DLD1 (cell line): ENCODE measurements around the gene SMPD4.
"Not testable (repeated sequence)": the region's sequence is repeated elsewhere in the genome, so short reads cannot be mapped to it uniquely, and the experiment has no call there.

ENCODE experiments used
- in situ Hi-C: cut with HindIII; loops from 2 replicates; pipeline ENCODE4 v1.10.0; 2017; ENCODE audit warnings: low sequenced_read_pairs

SMPD4 gene, protein sequence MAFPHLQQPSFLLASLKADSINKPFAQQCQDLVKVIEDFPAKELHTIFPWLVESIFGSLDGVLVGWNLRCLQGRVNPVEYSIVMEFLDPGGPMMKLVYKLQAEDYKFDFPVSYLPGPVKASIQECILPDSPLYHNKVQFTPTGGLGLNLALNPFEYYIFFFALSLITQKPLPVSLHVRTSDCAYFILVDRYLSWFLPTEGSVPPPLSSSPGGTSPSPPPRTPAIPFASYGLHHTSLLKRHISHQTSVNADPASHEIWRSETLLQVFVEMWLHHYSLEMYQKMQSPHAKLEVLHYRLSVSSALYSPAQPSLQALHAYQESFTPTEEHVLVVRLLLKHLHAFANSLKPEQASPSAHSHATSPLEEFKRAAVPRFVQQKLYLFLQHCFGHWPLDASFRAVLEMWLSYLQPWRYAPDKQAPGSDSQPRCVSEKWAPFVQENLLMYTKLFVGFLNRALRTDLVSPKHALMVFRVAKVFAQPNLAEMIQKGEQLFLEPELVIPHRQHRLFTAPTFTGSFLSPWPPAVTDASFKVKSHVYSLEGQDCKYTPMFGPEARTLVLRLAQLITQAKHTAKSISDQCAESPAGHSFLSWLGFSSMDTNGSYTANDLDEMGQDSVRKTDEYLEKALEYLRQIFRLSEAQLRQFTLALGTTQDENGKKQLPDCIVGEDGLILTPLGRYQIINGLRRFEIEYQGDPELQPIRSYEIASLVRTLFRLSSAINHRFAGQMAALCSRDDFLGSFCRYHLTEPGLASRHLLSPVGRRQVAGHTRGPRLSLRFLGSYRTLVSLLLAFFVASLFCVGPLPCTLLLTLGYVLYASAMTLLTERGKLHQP

DNA sequence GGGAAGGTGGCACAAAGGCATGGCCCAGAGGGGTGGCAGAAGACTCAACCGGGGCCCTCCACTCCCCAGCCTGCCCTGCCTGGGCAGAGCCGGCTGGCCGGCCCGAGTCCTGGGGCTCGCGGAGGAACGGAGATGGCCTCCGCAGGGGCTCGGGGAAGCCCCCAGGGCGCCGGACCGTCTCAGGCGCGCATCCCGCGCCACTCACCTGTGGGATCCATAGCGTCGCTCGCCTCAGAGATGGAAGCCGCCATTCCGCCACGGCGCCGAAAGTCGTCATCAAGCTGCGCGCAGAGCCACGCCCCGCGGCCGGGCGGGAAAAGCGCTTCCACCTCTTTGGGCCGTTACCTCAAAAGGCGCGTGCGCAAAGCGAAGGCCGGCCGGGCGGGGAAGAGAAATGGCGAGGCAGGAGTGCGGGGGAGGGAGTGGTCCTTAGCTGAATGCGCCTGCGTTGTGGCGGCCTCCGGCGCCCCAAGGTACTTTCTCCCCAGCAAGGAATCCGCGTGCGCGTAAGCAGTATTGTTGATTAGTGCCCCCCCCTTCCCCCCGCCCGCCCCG, at the start of gene SMPD4:
Gene SMPD4, minus strand, starts transcription at position 278 of the 555 bp plus-strand sequence. CDS start 5,010 bp downstream, outside the sequence.
- in situ Hi-C loops: no loop called here

DNA sequence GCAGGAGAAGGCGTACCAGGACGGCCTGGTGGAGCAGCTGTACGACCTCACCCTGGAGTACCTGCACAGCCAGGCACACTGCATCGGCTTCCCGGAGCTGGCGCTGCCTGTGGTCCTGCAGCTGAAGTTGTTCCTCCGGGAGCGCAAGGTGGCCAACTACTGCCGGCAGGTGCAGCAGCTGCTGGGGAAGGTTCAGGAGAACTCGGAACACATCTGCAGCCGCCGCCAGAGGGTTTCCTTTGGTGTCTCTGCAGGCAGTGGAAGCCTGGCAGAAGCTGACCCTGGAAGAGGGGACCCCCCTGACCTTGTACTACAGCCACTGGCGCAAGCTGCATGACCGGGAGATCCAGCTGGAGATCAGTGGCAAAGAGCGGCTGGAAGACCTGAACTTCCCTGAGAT, 49.5 kb upstream of the SMPD4 start:
- in situ Hi-C loops: not testable (repeated sequence)

DNA sequence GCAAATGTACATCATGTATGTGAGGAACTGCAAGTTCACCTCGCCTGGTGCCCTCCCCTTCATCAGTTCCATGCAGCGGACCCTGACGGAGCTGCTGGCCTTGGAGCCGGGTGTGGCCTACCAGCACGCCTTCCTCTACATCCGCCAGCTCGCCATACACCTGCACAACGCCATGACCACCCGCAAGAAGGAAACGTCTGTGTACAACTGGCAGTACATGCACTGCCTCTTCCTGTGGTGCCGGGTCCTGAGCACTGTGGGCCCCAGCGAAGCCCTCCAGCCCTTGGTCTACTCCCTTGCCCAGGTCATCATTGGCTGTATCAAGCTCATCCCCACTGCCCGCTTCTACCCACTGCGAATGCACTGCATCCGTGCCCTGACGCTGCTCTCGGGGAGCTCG, 49.0 kb upstream of the SMPD4 start:
- in situ Hi-C loops: not testable (repeated sequence)

DNA sequence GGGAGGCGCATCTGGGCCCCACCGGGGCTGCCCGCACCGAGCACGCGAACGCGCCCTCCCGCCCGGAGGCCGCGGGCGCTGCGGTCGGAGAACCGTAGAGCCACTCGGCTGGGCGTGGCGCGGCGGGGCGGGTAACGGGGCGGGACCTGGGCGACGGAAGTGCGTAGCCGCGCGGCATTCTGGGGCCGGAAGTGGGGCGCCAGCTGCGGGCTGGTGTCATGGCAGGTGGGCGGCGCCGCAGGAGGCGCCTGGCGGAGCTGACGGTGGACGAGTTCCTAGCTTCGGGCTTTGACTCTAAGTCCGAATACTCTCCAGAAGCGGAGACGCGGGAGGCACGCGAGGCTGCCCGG, 47.7 kb upstream of the SMPD4 start:
- in situ Hi-C loops: not testable (repeated sequence)

DNA sequence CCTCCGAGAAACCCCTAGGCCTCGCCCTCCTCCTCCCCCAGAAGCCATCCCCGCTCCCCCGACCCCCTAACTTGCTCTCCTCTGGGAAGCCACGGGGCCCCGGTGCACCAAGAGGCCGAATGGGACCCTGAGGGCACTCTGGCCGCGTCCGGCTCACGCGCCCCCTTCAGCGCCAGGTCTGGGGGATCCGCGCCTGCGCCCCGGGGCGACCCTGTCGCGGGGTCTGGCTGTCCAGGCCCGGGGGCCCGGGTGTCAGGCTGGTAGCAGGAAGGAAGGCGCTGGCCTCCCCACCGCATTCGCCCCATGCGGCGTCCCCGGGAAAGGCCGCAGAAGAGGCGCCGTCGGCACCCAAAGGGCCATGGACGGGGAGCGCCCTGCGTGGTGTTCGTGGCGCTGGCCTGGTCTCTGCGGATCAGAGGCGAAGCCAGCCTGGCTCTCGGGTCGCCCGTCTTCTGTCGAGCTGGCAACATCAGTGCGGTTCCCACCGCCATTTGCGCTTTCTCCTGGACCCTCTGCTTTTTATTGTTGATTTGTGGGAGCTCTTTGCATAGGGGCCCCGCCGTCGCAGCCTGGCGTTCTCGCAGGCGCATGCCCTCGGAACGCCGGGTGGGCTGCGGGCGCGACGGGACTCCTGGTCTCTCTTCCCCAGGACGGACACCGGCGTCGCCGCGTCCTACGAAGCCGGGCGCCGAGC, 47.2 kb upstream of the SMPD4 start:
- in situ Hi-C loops: not testable (repeated sequence)

DNA sequence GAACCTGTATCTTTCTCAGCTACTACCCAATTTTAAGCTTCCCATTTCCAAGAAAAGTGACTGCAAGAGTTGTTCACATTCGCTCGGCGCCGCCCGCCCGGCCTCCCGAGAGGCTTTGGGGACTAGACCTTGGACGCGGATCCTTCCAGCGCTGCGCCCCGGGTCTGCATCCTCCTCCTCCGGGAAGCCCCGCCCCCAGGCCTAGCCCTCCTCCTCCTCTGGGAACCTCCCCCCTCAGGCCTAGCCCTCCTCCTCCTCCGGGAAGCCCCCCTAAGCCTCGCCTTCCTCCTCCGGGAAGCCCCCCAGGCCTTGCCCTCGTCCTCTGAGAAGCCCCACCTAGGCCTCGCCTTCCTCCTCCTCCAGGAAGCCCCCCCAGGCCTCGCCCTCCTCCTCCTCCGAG, 46.6 kb upstream of the SMPD4 start:
- in situ Hi-C loops: not testable (repeated sequence)

DNA sequence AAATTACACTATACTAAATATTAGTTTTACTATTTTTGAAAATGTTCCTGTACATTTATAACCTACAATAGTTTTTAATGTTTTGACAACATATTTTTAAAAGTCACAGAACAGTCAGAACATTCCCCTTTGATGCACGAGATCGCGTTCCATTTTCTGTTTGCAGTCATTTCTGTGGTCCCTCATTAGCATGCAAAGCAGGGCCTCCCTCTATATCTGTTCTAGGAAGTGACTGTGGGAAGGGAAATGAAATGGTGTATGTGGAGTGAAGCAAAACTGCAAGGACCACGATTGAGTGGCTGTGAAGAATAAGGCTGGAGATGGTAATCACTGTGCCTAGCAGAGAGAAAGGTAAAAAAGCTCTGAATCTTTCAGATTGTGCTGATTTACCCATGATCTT, 41.1 kb upstream of the SMPD4 start:
- in situ Hi-C loops: not testable (repeated sequence)

DNA sequence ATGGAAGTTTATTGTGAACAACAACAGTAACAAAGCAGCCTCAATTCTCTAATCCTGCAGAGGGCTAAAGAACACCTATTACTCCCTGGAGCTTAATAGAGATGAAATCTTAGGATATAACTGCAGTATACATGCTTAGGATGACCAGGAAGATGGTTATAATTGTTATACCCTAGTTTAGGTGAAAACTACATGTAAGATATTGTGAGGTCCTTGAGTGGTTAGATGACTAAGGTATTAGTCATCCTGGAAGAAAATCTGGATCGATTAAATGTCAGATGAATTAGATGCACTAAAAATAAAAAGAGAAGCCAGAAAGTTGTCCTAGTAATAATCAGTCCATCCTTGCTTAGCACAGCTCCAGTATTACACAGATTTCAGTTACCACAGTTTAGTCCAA, 39.1 kb upstream of the SMPD4 start:
- in situ Hi-C loops: not testable (repeated sequence)

DNA sequence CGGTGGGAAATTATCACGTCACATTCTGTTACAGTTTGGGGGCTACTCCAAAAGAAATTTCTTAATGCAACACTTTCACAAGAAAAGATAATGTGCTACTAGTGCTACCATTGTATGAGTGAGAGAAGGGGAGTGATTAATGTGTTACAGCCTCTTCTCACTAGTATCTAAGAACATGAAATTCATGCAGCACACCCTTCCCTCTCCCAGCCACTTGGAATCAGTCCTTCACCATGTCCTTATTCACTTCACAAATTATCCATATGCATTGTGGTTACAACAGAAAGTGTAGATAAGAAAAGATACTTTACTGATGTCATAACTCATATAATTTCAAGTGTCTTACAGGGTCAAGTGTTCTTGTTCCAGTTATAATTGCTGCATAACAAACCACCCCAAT, 37.7 kb upstream of the SMPD4 start:
- in situ Hi-C loops: not testable (repeated sequence)

DNA sequence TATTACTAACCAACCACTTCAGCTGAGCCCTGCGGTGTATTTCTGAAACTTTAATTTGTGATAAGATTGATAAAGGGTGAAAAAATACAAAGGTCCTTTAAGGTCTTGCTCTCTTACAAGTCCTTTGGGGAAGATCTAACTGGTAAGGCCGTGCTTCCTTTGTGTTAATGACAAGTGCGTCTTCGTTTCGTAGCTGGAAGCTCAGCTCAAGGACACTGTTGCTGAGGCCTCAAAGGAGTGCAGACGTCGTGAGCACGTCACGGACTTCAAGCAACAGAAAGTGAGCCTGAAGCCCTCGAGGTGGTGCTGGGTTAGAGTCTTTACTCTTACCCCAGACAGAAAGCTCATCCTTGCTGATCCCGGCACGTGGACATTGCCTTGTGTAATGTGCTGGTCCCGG, 25.6 kb upstream of the SMPD4 start:
- in situ Hi-C loops: not testable (repeated sequence)

DNA sequence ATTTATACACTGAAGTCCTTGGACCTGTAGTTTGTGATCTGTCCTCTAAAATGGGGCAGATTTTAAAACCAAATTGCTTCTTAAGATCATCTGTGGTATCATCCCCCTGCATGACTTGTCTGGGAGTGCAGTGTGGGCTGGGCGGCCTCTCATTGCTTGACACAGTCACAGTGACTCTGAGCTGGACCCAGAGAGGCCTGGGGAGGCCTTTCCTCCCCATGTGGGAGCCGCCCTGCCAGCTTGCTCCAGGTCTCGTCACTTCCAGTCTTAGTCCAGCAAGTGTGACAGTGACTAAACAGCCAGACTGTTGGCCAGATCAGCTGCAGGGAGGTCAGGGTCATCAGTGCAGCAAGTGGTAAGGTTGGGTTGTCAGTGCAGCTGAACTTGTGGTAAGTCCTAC, 21.7 kb upstream of the SMPD4 start:
- in situ Hi-C loops: not testable (repeated sequence)

DNA sequence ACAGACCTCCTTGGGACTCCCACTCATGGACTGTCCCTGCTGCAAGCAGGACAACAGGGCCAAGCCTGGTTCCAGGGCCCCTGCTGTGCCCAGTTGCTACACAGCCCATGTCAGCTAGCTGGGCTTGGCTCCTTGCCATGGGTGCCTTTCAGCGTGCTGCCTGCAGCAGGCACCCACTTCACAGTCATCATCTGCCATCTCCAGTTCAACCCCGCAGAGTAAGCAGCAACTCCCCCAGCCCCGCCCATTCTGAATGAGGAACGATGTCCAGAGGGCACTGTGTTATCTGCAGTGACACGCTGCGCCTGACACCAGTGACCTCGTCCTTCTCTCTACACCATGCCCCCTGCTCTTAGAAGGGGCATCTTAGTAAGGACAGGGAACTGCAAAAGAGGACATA, 21.1 kb upstream of the SMPD4 start:
- in situ Hi-C loops: not testable (repeated sequence)

DNA sequence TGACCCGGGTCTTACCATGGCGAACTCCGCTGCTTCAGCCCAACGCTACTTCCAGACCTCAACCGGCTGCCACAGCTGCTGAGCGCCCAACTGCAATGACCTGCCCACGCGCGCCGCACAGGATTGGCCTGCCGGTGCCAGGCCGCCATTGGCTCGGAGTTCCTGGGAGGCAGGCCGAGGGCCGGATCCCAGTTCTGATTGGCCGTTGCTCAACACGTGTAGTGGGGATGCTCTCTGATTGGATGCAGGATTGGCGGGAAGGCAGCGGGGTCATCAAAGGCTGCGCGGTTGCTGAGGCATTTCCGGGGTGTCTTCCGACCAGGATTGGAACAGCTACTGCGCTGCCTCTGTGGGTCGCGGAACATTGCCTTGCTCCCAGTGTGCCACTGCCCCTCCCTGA, 16.9 kb upstream of the SMPD4 start, which contains the start of gene TUBA3E:
Gene TUBA3E, minus strand, starts transcription at position 97 of the 400 bp plus-strand sequence. Its CDS starts 79 bp downstream, at position 18.
- in situ Hi-C loops: no loop called here

DNA sequence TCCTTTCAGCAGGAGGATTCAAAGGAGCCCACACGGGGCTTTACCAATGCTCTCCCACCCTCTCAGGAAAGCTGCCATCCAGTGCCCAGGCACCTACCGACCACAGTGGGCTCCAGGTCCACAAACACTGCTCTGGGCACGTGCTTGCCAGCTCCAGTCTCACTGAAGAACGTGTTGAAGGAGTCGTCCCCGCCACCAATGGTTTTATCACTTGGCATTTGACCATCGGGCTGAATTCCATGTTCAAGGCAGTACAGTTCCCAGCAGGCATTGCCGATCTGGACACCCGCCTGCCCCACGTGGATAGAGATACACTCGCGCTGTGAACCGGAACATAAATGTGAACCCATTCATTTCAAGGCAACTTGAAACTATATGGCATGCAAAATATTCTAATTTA, 14.7 kb upstream of the SMPD4 start:
- in situ Hi-C loops: not testable (repeated sequence)

DNA sequence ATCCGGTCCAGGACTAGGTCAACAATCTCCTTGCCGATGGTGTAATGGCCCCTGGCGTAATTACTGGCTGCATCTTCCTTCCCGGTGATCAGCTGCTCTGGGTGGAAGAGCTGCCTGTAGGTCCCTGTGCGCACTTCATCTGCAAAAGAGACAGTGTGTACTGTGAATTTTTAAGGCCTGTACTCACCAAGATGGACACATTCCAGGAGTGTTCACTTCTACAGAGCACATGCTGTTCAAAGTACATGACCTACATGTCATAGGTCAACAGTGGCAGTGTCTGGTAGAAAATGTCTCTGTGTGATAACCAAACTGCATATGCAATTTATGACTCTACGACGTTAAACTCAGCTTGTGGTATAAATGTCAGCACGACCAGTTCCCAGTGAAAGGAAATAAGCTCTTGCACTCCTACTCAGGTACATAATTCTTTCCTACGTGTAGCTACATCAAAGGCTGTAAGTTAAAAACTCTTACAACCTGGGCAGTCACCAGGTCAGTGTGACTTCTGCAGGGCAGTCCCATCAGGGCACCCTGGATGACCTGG, 13.8 kb upstream of the SMPD4 start:
- in situ Hi-C loops: not testable (repeated sequence)

DNA sequence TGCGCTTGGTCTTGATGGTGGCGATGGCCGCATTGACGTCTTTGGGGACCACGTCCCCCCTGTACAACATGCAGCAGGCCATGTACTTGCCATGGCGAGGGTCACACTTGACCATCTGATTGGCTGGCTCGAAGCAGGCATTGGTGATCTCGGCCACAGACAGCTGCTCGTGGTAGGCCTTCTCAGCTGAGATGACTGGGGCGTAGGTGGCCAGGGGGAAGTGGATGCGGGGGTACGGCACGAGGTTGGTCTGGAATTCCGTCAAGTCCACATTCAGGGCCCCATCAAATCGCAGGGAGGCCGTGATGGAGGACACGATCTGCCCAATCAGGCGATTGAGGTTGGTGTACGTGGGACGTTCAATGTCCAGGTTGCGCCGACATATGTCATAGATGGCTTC, 12.4 kb upstream of the SMPD4 start:
- in situ Hi-C loops: not testable (repeated sequence)

DNA sequence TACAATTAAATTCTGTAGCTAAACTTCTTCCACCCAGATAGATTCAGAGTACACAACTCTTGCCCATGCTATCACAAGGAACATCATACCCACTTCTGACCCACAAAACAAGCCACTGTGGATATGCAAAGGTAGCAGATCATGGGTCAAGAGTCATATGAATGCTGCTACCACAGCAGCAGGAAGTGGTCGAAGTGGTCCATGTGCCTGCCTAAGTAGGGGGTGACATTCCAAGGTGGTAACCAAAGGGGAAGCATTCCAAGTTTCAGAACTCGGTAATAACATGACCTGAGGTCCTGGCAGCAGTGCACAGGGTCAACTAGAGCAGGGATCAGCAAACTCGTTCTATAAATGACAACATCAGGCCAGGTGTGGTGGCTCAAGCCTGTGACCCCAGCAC, 11.0 kb upstream of the SMPD4 start:
- in situ Hi-C loops: not testable (repeated sequence)

DNA sequence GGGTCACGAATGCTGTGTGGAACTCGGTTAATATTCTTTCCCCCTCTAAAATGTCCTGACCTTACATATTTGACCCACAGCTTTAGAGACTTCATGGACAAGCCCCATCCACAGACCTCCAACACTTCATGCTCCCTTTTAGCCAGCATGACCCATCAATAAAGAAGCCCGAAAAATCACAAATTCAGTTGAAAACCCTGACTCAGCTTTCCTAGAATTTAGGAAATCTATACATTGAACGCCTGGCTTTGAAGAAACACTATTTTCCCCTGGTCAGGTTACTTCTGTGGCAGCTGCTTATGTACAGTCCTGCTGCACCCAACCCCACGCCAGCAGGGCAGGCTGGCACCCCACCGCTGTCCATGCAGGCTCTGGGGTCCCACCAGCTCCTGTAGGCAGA, 9.9 kb upstream of the SMPD4 start:
- in situ Hi-C loops: not testable (repeated sequence)

DNA sequence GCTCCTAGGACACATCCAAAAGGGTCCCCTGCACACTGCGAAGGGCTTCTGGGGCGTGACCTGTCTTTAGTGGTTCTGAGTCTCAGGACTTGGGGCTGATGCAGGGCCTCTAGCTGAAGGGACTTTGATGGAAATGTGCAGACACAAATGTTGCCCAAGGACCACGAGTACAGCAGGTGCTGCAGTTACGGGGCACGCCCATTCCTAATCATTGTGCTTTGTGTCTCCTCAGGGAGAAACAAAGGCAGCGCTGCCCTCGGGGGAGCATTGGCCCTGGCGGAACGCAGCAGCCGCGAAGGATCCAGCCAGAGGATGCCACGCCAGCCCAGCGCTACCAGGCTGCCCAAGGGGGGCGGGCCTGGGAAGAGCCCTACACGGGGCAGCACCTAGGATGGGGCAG, 8.8 kb upstream of the SMPD4 start:
- in situ Hi-C loops: no loop called here

DNA sequence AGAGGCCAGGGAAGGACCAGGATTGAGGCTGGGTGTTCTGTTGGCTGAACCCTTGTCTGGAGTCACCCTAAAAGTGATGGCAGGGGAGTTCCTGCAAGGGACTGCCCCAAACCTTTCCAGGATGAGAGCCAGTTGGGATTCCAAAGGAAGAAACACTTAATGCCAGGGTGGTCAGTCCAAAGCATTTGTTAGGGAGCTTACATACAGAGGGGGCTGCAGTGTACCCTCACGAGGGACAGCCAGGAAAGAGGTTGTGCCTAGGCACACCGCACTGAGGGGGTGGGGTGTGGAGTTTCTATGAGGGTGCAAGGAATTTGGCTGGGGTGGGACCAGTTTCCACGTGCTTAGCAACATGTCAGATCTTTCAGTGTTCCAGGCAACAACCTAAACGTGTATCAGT, 7.6 kb upstream of the SMPD4 start:
- in situ Hi-C loops: not testable (repeated sequence)
